ENCODE measurements around the gene PADI1.

DNA sequence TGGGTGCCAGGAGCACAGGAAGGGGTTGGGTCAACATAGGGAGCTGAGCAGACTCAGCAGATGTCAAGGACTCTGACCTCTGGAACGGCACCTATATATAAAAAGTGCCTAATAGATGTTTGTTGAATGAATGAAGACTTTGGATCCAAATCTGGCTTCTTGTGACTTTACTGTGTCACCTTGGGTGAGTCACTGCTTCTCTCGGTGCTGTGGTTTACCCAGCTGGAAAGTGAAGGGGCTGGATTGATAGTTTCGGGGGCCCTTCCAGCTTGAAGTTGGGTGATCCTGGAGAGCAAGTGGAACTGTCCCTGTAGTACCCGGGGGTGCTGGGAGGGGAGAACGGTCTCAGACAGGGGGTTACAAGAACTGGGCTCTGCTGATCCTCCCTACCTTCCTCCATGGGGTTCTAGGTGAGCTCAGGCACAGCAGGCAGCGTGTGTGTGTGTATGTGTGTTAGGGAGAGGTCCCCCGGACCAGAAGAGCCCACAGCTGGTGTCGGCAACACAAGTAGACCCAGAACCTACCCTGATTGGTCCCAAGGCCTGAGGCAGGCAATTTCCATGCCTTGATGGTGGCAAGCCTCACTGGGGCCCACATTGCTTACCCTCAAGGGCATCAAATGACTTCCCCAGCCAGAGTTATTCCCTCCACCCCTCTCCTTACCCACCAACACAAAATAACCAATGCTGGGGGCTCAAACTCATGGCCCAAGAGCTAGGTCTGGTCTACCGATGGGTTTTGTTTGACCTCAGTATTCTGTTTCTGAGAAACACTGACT lies 5.5 kb upstream of the PADI1 start:
- no peak for TF ChIP-seq EZH2 (IDR thresholded peaks at IDR 0.05; ENCODE audit: borderline replicate concordance, insufficient read depth, low read depth, low read length, poor library complexity, severe bottlenecking)
- TF ChIP-seq, protein P1, sequence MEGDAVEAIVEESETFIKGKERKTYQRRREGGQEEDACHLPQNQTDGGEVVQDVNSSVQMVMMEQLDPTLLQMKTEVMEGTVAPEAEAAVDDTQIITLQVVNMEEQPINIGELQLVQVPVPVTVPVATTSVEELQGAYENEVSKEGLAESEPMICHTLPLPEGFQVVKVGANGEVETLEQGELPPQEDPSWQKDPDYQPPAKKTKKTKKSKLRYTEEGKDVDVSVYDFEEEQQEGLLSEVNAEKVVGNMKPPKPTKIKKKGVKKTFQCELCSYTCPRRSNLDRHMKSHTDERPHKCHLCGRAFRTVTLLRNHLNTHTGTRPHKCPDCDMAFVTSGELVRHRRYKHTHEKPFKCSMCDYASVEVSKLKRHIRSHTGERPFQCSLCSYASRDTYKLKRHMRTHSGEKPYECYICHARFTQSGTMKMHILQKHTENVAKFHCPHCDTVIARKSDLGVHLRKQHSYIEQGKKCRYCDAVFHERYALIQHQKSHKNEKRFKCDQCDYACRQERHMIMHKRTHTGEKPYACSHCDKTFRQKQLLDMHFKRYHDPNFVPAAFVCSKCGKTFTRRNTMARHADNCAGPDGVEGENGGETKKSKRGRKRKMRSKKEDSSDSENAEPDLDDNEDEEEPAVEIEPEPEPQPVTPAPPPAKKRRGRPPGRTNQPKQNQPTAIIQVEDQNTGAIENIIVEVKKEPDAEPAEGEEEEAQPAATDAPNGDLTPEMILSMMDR (IDR thresholded peaks at IDR 0.05) = no peak

Measured in B cell (primary cell).